H1 (cell line): Measurements from ENCODE around the gene PIGL.
"Not testable (repeated sequence)": the region's sequence is repeated elsewhere in the genome, so short reads cannot be mapped to it uniquely, and the experiment has no call there.

Experiments used
- CTCF ChIP-seq, 3 experiments: IDR thresholded peaks; 1 replicate in 2 of 3; 2 replicates in 1 of 3; pipeline versions ENCODE4 v1.5.1 to v1.6.1; 2011; ENCODE audit warnings: low read length in 3 of 3, mild to moderate bottlenecking in 3 of 3, inconsistent platforms in 2 of 3, low read depth in 1 of 3, moderate library complexity in 1 of 3; ENCODE audit not compliant: insufficient read depth in 1 of 3; ENCODE audit errors: control extremely low read depth in 1 of 3
- JUND ChIP-seq: IDR thresholded peaks from 2 replicates; pipeline ENCODE4 v1.6.1; 2011; ENCODE audit warnings: mild to moderate bottlenecking, improper control_type of control experiment, low read length
- MAX ChIP-seq: IDR thresholded peaks from 2 replicates; pipeline ENCODE4 v1.6.1; 2012; ENCODE audit warnings: inconsistent platforms
- POLR2A ChIP-seq, 2 experiments: IDR thresholded peaks; 1 replicate in 1 of 2; 2 replicates in 1 of 2; pipeline ENCODE4 v1.6.1; 2011; ENCODE audit warnings: low read depth in 2 of 2, low read length in 2 of 2, mild to moderate bottlenecking in 2 of 2; ENCODE audit errors: control extremely low read depth in 1 of 2
- POLR2AphosphoS5 ChIP-seq: IDR thresholded peaks from 2 replicates; pipeline ENCODE4 v1.6.1; 2011; ENCODE audit warnings: low read depth, low read length
- SP2 ChIP-seq: IDR thresholded peaks from 2 replicates; pipeline ENCODE4 v1.6.1; 2012; ENCODE audit warnings: mild to moderate bottlenecking, low read length, inconsistent platforms

GRCh38 chr17:16202554-16203500, 14.2 kb upstream of the PIGL start:
- TF ChIP-seq CTCF (IDR thresholded peaks at IDR 0.05; ENCODE audit: control extremely low read depth in 1 of 3, insufficient read depth in 1 of 3, low read depth in 1 of 3, low read length in 3 of 3); SP2; JUND; MAX; POLR2A (IDR thresholded peaks at IDR 0.05; ENCODE audit: control extremely low read depth in 1 of 2, low read depth in 2 of 2, low read length in 2 of 2); POLR2AphosphoS5: not testable (repeated sequence)
